SK-N-SH (cell line): ENCODE data around the gene RPAP3. TPM values are rescaled to one million over a fixed set of nuclear protein-coding genes. Genes with fewer than 3 reads are reported as not detected.

Source experiments
- CTCF ChIA-PET: fragments of 300-600, 350-600 bp; formaldehyde crosslinking; extraction: SDS; loops from one replicate; lab custom pipeline; 2021; lab: Yijun Ruan, JAX
- POLR2A ChIA-PET: fragments of 350-600 bp; sonication (Branson Sonifier 250); formaldehyde crosslinking; extraction: SDS; loops from one replicate; lab custom pipeline; 2020; ENCODE audit warnings: antibody characterized with exemption, inconsistent platforms; lab: Yijun Ruan, JAX
- DNase-seq: peaks from one replicate; pipeline ENCODE4 v3.0.0; 2012
- H2AFZ ChIP-seq: fragments of 200-600 bp; sonication (generic); 2 replicates; pipeline ENCODE4 v1.8.1; 2016; ENCODE audit warnings: antibody characterized with exemption, mild to moderate bottlenecking, low read depth
- H3F3A ChIP-seq: fragments of 200-600 bp; sonication (generic); replicated peaks from 2 replicates; pipeline ENCODE3; 2016; ENCODE audit warnings: antibody characterized with exemption, mild to moderate bottlenecking; ENCODE audit not compliant: insufficient read depth
- H3K27ac ChIP-seq, 2 experiments: fragments of 200-500 bp in 1 of 2; fragments of 200-600 bp in 1 of 2; sonication (Bioruptor generic) in 1 of 2; sonication (generic), shearing (Covaris generic) in 1 of 2; 2 replicates each; pipeline versions ENCODE4 v1.5.1 to v1.6.1; 2014 to 2016; ENCODE audit warnings: low read depth in 2 of 2, inconsistent platforms in 1 of 2, low read length in 1 of 2, mild to moderate bottlenecking in 1 of 2, mixed read lengths in 1 of 2
- H3K27me3 ChIP-seq: fragments of 200-600 bp; sonication (generic), shearing (Covaris generic); 2 replicates; pipeline ENCODE4 v1.6.1; 2016; ENCODE audit warnings: mixed run types; ENCODE audit not compliant: insufficient read depth
- H3K36me3 ChIP-seq, 2 experiments: fragments of 200-500 bp in 1 of 2; fragments of 200-600 bp in 1 of 2; sonication (Bioruptor generic) in 1 of 2; sonication (generic) in 1 of 2; replicated peaks in 1 of 2; 2 replicates each; pipeline versions ENCODE3 to v1.5.1; 2014 to 2016; ENCODE audit warnings: low read length in 1 of 2, mild to moderate bottlenecking in 1 of 2; ENCODE audit not compliant: insufficient read depth in 2 of 2, control insufficient read depth in 1 of 2
- H3K4me1 ChIP-seq, 2 experiments: fragments of 200-500 bp in 1 of 2; fragments of 200-600 bp in 1 of 2; sonication (Bioruptor generic) in 1 of 2; sonication (generic), shearing (Covaris generic) in 1 of 2; 2 replicates each; pipeline versions ENCODE4 v1.5.1 to v1.6.1; 2014 to 2016; ENCODE audit warnings: low read depth in 1 of 2, low read length in 1 of 2, mixed run types in 1 of 2; ENCODE audit not compliant: insufficient read depth in 2 of 2, control insufficient read depth in 1 of 2
- H3K4me2 ChIP-seq: fragments of 200-600 bp; sonication (generic), shearing (Covaris generic); 2 replicates; pipeline ENCODE4 v1.6.1; 2017; ENCODE audit warnings: mixed run types
- H3K4me3 ChIP-seq, 2 experiments: fragments of 200-500 bp in 1 of 2; fragments of 200-600 bp in 1 of 2; sonication (Bioruptor generic) in 1 of 2; sonication (generic), shearing (Covaris generic) in 1 of 2; 2 replicates each; pipeline versions ENCODE4 v1.5.1 to v1.8.1; 2014 to 2016; ENCODE audit warnings: low read depth in 2 of 2, inconsistent platforms in 1 of 2, low read length in 1 of 2, mild to moderate bottlenecking in 1 of 2, mixed read lengths in 1 of 2, moderate library complexity in 1 of 2
- H3K79me2 ChIP-seq: fragments of 200-600 bp; sonication (generic); 2 replicates; pipeline ENCODE4 v1.8.1; 2017; ENCODE audit warnings: mild to moderate bottlenecking; ENCODE audit not compliant: insufficient read depth
- H3K9ac ChIP-seq: fragments of 200-600 bp; sonication (generic); 2 replicates; pipeline ENCODE4 v1.6.1; 2017; ENCODE audit warnings: mixed run types
- H3K9me2 ChIP-seq: fragments of 200-600 bp; sonication (generic); 2 replicates; pipeline ENCODE4 v1.6.1; 2017; ENCODE audit warnings: mixed run types
- H3K9me3 ChIP-seq: fragments of 200-600 bp; sonication (generic); 2 replicates; pipeline ENCODE4 v1.6.1; 2017; ENCODE audit warnings: mixed run types, mild to moderate bottlenecking, moderate library complexity
- H4K20me1 ChIP-seq: fragments of 200-600 bp; sonication (generic); 2 replicates; pipeline ENCODE4 v1.6.1; 2017; ENCODE audit warnings: mild to moderate bottlenecking, mixed run types; ENCODE audit not compliant: insufficient read depth
- CTCF ChIP-seq: fragments of 200-600 bp; sonication (generic); IDR thresholded peaks from 2 replicates; pipeline ENCODE4 v1.6.1; 2017; ENCODE audit warnings: antibody characterized with exemption, mild to moderate bottlenecking, moderate library complexity
- ELF1 ChIP-seq: IDR thresholded peaks from 2 replicates; pipeline ENCODE4 v1.4.0; 2012
- GABPA ChIP-seq: IDR thresholded peaks from 2 replicates; pipeline ENCODE4 v1.4.0; 2012; ENCODE audit warnings: low read depth, mild to moderate bottlenecking
- GATA2 ChIP-seq: sonication (generic); formaldehyde crosslinking; IDR thresholded peaks from 2 replicates; pipeline ENCODE4 v1.5.0; 2020; ENCODE audit warnings: mild to moderate bottlenecking, missing genetic modification reagents
- IRF3 ChIP-seq: fragments of 150-350 bp; IDR thresholded peaks from 2 replicates; pipeline ENCODE4 v1.6.1; 2016; ENCODE audit warnings: mild to moderate bottlenecking, low read depth, low read length
- JUND ChIP-seq: IDR thresholded peaks from 2 replicates; pipeline ENCODE4 v1.4.0; 2012
- RAD21 ChIP-seq: IDR thresholded peaks from 2 replicates; pipeline ENCODE4 v1.6.1; 2012; ENCODE audit warnings: mild to moderate bottlenecking, low read length
- RCOR1 ChIP-seq: fragments of 150-350 bp; IDR thresholded peaks from 2 replicates; pipeline ENCODE4 v1.6.1; 2017; ENCODE audit warnings: antibody characterized with exemption, low read length
- TEAD4 ChIP-seq: IDR thresholded peaks from 2 replicates; pipeline ENCODE4 v1.4.0; 2012; ENCODE audit warnings: mild to moderate bottlenecking, borderline replicate concordance; ENCODE audit not compliant: insufficient read depth
- ZBTB33 ChIP-seq: IDR thresholded peaks from 2 replicates; pipeline ENCODE4 v1.4.0; 2012; ENCODE audit warnings: low read depth, borderline replicate concordance
- WGBS: methylation state at CpG from one replicate; pipeline ENCODE4 v1.1.6; 2017; ENCODE audit warnings: low lambda C conversion rate; 5-methylcytosine and 5-hydroxymethylcytosine counted together
- polyA plus RNA-seq, 3 experiments: library from polyadenylated mRNA; depleted of rRNA; stranded (reverse); fragments of >200 nt; gene quantifications; 2 replicates each; pipeline ENCODE4 v1.2.3, GENCODE V29; 2012
- TF ChIP-seq, protein P1 (sequence below): fragments of 150-350 bp; IDR thresholded peaks from 2 replicates; pipeline ENCODE4 v1.6.1; 2017; ENCODE audit warnings: antibody characterized with exemption, low read length, low read depth, borderline replicate concordance

Gene RPAP3
- polyA plus RNA-seq, 1 of the 3 experiments (the other 2 are of a cell fraction), result 6.7 TPM

DNA sequence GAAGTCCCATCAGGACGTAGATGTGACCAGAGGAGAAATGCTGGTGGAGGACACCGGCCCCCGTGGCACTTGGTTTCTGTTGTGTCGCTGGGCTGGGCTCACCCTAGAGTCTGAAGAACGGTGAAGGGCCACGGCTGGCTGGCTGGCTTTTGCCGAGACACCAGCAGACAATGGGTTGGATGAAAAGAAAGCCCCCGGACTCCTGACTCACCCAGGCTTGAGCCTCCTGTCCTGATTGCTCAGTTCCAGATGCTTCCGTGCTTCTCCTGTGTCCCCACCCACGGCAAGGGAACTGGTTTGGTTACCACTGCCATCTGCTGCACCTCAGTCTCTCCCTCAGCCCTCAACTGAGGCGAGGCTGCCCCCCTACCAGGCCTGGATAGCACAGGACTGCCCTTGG, 29.8 kb upstream of the RPAP3 start (continued):
- TF ChIP-seq CTCF (no peak), TEAD4 (no peak), ZBTB33 (no peak), GATA2 (CRISPR knock-in tag) (no peak), GABPA (no peak)

DNA sequence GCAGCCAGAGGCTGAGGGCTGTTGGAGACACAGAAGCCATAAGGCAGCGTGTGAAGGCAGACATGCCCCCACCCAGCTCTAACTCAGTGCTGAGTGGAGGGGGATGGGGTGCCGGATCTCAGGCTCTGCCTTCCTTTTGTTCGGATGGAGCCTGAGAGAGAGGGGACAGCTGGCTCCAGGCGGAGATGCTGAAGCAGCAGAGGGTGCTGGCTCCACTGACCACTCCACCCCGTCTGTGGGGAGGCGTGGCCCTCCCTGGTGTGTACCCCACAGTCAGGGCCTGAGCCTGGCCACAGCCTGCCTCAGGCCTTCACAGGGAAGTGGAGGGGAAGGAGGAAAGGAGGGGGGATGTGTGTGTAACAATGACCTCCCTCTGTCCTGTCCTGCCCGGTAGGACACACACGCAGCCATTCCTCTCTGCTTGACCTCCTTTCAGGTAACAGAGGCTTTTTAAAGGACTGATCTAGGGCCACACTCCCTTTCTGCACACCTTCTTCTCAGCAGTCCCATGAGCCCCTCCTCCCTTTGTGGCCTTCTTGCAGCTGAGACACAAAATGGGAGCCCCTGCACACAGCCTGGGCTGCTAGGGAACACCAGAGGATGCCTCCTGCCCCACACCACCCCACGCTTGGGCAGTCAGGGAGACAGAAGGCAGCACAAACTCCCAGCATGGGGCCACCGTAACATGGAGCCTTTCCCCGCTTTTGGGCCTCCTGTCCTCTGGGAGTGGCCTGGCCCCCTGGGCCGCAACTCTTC, 29.1 kb upstream of the RPAP3 start:
- Histone ChIP-seq H4K20me1 (no peaks in the 10 kb centered on the region), H2AFZ (no peak overlapping the region)
- CTCF ChIA-PET, result interaction anchor here (1.7 to 43.0 kb wide), 8 partner anchors 7 to 104 kb away, joined by 6 to 1294 read pairs (median 72); partner anchors contain the start of genes RAPGEF3, RPAP3 and SLC48A1
- TF ChIP-seq JUND (no peak), ELF1 (no peak), RCOR1 (no peak)
- TF ChIP-seq, all 33 proteins: peak for 0
- no peak overlapping the region; a peak in 1 of 4 replicates for H3K27ac ChIP-seq
- no peak overlapping the region for H3K4me3 ChIP-seq
- no peak overlapping the region for H3K9ac ChIP-seq
- 70% methylated on average over 6 of the region's 12 CpGs for WGBS
- no peaks in the 10 kb centered on the region for H3K36me3 ChIP-seq
- no peaks in the 10 kb centered on the region for H3K9me3 ChIP-seq
- H3K4me2 ChIP-seq, result no peak overlapping the region
- peak; percentile 27 for DNase-seq
- POLR2A ChIA-PET, result no interaction called here
- H3K79me2 ChIP-seq, result no peaks in the 10 kb centered on the region
- peaks cover 7 to 54% of the 10 kb centered on the region in 2 experiments; a peak in 2 of 4 replicates for H3K4me1 ChIP-seq
- no peaks in the 10 kb centered on the region for H3F3A ChIP-seq
- H3K9me2 ChIP-seq, result no peaks in the 10 kb centered on the region
- H3K27me3 ChIP-seq, result no peaks in the 10 kb centered on the region

- no peak overlapping the region for H3K27ac ChIP-seq
- no peak overlapping the region for H3K4me2 ChIP-seq
- no peak overlapping the region for H3K9ac ChIP-seq
- H3K9me2 ChIP-seq, result no peaks in the 10 kb centered on the region
- no peaks in the 10 kb centered on the region for H4K20me1 ChIP-seq
- peaks cover 7 to 54% of the 10 kb centered on the region in 2 experiments; a peak in 2 of 4 replicates for H3K4me1 ChIP-seq
- H3F3A ChIP-seq, result no peaks in the 10 kb centered on the region
- DNase-seq, result no peak
- ChIA-PET CTCF (interaction anchor here (1.0 to 43.0 kb wide), 7 partner anchors 9 to 105 kb away, joined by 3 to 1294 read pairs (median 124); partner anchors contain the start of genes RAPGEF3 and SLC48A1), POLR2A (no interaction called here)
- WGBS, result 59% methylated on average over 3 of the region's 4 CpGs
- no peaks in the 10 kb centered on the region for H3K79me2 ChIP-seq
- no peak overlapping the region for H3K4me3 ChIP-seq
- no peak overlapping the region for H2AFZ ChIP-seq
- H3K27me3 ChIP-seq, result no peaks in the 10 kb centered on the region
- no peaks in the 10 kb centered on the region for H3K36me3 ChIP-seq
- no peaks in the 10 kb centered on the region for H3K9me3 ChIP-seq
- TF ChIP-seq RAD21, result no peak
- TF ChIP-seq, protein P1, sequence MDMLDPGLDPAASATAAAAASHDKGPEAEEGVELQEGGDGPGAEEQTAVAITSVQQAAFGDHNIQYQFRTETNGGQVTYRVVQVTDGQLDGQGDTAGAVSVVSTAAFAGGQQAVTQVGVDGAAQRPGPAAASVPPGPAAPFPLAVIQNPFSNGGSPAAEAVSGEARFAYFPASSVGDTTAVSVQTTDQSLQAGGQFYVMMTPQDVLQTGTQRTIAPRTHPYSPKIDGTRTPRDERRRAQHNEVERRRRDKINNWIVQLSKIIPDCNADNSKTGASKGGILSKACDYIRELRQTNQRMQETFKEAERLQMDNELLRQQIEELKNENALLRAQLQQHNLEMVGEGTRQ, result no peak
- TF ChIP-seq ZBTB33, result no peak
- no peak for TF ChIP-seq IRF3
These were observed 27.3 kb upstream of the RPAP3 start for GRCh38 chr12:47733142-47733541.
